ENCODE measurements around the gene FOXD1. TPM values are rescaled to one million over a fixed set of nuclear protein-coding genes. Genes with fewer than 3 reads are reported as not detected.
"Not testable (repeated sequence)": the region's sequence is repeated elsewhere in the genome, so short reads cannot be mapped to it uniquely, and the experiment has no call there.

Gene FOXD1
- total RNA-seq, 8 experiments from 2014 or later: 2.2 to 37.2 (median 5.9) TPM

DNA sequence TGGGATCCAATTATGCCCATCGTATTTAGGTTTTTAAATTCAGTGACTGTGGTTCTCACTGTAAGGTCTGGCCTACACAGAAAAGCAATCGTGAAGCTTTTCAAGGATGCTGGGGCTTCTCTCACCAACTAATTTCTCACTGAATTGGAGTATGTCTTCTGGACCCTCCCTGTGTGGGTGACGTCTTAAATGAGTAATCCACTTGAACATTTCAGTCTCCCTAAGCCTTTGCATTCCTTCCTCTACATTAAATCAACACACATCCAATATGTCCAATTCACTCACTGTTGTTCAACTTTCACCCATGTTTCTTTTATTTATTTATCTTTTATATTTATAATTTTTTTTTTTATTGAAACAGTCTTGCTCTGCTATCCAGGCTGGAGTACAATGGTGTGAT lies 37.1 kb upstream of the FOXD1 start:
- Histone ChIP-seq H3K4me3 (no peak overlapping the region), H3K4me1 (replicated peaks in 1 of 2) (no peaks in the 10 kb centered on the region), H3K27ac (no peak overlapping the region)
- 54 to 100% (median 88%) methylated on average over 1 to 3 of the region's 3 CpGs for WGBS, 10 experiments
- no peak for ATAC-seq (replicated peaks in 6 of 8)
- in situ Hi-C loops (cut with MboI; ENCODE audit: low pct_unique_long_range_greater_than_20kb in 2 of 9, low sequenced_read_pairs in 9 of 9, unreplicated experiment in 9 of 9): no loop called here

- no peak for ATAC-seq (replicated peaks in 6 of 8)
- in situ Hi-C loops (cut with MboI; ENCODE audit: low pct_unique_long_range_greater_than_20kb in 2 of 9, low sequenced_read_pairs in 9 of 9, unreplicated experiment in 9 of 9): no loop called here
- Histone ChIP-seq H3K4me3 (no peak overlapping the region), H3K27ac (no peak overlapping the region), H3K4me1 (replicated peaks in 1 of 2) (no peaks in the 10 kb centered on the region)
- 89% methylated on average over 1 of the region's 1 CpG; no CpG with 5 or more reads in 9 of the 10 experiments for WGBS, 10 experiments
These were observed 35.9 kb upstream of the FOXD1 start for GRCh38 chr5:73484511-73484910.

- Histone ChIP-seq H3K4me3 (no peak overlapping the region), H3K4me1 (replicated peaks in 1 of 2) (no peaks in the 10 kb centered on the region), H3K27ac (no peak overlapping the region)
- no peak for ATAC-seq (replicated peaks in 6 of 8)
- in situ Hi-C loops (cut with MboI; ENCODE audit: low pct_unique_long_range_greater_than_20kb in 2 of 9, low sequenced_read_pairs in 9 of 9, unreplicated experiment in 9 of 9): no loop called here
- WGBS, 10 experiments: 65 to 100% (median 82%) methylated on average over 1 to 3 of the region's 4 CpGs; no CpG with 5 or more reads in 2 of the 10 experiments
These were observed 35.1 kb upstream of the FOXD1 start for GRCh38 chr5:73483676-73484075.

DNA sequence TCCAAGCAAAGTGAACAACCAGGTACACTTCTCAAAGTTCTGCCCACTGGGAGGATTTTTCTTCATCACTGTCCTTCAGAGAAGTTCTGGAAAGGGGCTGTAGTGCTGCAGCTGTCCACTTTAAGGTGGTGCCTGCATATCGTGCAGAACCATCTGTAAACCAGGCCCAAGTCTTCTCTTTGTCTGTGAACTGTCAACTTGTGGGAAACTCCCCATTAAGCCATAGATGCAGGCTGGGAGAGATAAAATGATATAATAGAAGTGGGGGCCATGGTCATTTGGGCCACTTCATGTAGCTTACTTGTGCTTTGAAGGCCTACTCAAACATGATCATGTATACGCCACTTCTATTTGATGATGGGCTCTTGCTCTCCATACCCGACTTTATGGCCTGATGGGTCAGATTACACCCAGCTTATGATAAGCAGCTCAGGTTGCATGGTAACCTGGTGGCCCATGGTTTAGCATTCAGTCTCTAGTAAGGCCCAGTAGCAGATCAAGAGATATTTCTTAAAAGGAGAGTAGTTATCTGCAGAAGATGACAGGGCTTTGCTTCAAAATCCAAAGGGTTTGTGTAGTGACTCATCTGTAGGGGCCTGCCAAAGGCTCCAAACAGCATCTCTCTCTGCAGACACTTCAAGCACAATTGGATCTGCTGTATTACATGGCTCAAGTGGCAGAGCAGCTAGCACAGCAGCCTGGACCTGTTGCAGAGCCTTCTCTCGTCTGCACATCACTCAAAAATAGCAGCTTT lies 34.0 kb upstream of the FOXD1 start:
- Histone ChIP-seq H3K27ac (no peak overlapping the region), H3K4me1 (replicated peaks in 1 of 2) (no peaks in the 10 kb centered on the region), H3K4me3 (no peak overlapping the region)
- WGBS, 10 experiments: 7 to 100% (median 73%) methylated on average over 1 to 4 of the region's 4 CpGs; no CpG with 5 or more reads in 2 of the 10 experiments
- ATAC-seq (replicated peaks in 6 of 8): peak in 2 of 8 experiments; percentile 20 to 49
- in situ Hi-C loops (cut with MboI; ENCODE audit: low pct_unique_long_range_greater_than_20kb in 2 of 9, low sequenced_read_pairs in 9 of 9, unreplicated experiment in 9 of 9): no loop called here

DNA sequence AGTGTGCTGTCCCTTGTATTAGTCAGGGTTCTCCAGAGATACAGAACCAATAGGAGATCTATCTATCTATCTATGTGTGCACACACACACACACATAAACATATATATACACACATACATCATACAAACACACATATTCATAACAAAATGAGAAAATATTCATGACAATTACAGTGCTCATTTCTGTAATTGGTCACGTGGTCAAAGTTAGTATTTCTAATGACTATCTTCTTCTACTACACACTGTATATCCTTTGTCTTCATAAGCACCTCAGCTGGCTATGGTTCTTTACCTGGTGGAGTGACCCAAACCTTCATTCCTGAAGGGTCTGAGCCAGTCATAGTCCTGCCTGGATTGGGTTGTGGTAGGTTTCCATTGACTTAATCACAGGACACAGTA lies 31.9 kb upstream of the FOXD1 start:
- WGBS, 10 experiments: 60 to 88% (median 60%) methylated on average over 1 of the region's 1 CpG; no CpG with 5 or more reads in 7 of the 10 experiments
- H3K4me3 ChIP-seq: no peak overlapping the region
- ATAC-seq (replicated peaks in 6 of 8): no peak
- in situ Hi-C loops (cut with MboI; ENCODE audit: low pct_unique_long_range_greater_than_20kb in 2 of 9, low sequenced_read_pairs in 9 of 9, unreplicated experiment in 9 of 9): no loop called here
- no peaks in the 10 kb centered on the region for H3K4me1 ChIP-seq (replicated peaks in 1 of 2)
- H3K27ac ChIP-seq: no peak overlapping the region

DNA sequence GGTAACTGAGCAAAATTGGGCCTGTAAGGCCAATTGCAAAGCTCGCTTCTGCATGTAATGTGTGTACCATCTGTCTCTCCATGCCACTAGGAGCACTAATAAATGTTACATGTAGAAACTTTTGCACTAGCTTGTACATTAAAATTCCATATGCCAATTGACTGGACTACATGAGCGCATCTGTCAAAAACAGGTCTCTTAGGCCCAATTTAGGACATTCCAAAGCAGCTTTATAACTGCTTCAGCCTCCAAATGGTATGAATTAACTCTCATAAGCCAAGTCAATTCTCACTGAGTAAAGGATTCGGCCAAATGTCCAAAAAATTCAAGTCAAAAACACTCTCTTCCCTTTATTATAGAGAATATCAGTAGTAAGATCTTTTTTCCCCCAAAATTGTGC lies 23.5 kb upstream of the FOXD1 start:
- ATAC-seq (replicated peaks in 6 of 8): no peak
- Histone ChIP-seq H3K27ac (no peak overlapping the region), H3K4me3 (no peak overlapping the region), H3K4me1 (replicated peaks in 1 of 2) (no peaks in the 10 kb centered on the region)
- in situ Hi-C loops (cut with MboI; ENCODE audit: low pct_unique_long_range_greater_than_20kb in 2 of 9, low sequenced_read_pairs in 9 of 9, unreplicated experiment in 9 of 9): loop anchor here in 1 of 9 experiments (25.0 kb wide), 1 partner anchor 260 kb away; no protein-coding TSS in a partner anchor
- 0 to 71% (median 58%) methylated on average over 1 to 3 of the region's 3 CpGs; no CpG with 5 or more reads in 4 of the 10 experiments for WGBS, 10 experiments

DNA sequence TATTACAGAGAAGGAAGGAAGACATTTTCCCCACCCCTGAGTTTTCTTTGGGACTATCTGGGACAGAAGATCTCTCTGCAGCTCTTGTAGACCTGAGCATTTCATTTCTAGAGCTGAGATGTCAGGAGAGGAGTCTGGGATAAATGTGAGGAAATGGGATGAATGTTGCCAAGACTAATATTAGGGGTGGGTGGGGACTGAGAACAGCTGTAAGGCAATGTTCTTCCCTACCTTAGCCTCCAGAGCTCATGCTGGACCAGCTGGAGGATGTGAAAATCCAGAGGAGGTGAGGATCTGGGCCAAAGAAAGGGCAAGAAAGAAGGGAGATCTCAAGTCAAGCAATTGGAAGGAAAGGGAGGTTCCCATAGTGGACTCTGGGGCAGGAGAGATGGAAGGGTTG lies 23.1 kb upstream of the FOXD1 start:
- in situ Hi-C loops (cut with MboI; ENCODE audit: low pct_unique_long_range_greater_than_20kb in 2 of 9, low sequenced_read_pairs in 9 of 9, unreplicated experiment in 9 of 9): loop anchor here in 1 of 9 experiments (25.0 kb wide), 1 partner anchor 259 kb away; no protein-coding TSS in a partner anchor
- ATAC-seq (replicated peaks in 6 of 8): no peak

DNA sequence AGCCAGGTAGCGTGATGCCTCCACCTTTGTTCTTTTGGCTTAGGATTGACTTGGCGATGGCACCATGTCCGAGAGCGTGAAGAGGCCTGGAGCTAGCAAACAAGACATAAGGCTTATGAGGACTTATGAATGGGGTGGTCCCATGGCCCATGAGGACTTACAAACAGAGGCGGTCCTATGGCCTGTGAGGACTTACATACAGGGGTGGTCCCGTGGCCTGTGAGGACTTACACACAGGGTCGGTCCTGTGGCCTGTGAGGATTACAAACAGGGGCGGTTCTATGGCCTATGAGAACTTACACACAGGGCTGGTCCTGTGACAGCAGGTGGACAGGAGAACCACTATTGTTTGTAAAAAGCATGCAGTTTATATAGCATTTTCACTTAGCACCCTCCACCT lies 21.3 kb upstream of the FOXD1 start:
- in situ Hi-C loops (cut with MboI; ENCODE audit: low pct_unique_long_range_greater_than_20kb in 2 of 9, low sequenced_read_pairs in 9 of 9, unreplicated experiment in 9 of 9): loop anchor here in 1 of 9 experiments (25.0 kb wide), 1 partner anchor 258 kb away; no protein-coding TSS in a partner anchor
- H3K4me1 ChIP-seq (replicated peaks in 1 of 2): no peaks in the 10 kb centered on the region
- H3K27ac ChIP-seq: no peak overlapping the region
- WGBS, 10 experiments: 33 to 100% (median 90%) methylated on average over 1 to 6 of the region's 8 CpGs; no CpG with 5 or more reads in 2 of the 10 experiments
- no peak overlapping the region for H3K4me3 ChIP-seq
- ATAC-seq (replicated peaks in 6 of 8): no peak

More for the DNA sequence above, 23.1 kb upstream of the FOXD1 start:
- Histone ChIP-seq H3K4me3 (no peak overlapping the region), H3K27ac (no peak overlapping the region), H3K4me1 (replicated peaks in 1 of 2) (no peaks in the 10 kb centered on the region)

DNA sequence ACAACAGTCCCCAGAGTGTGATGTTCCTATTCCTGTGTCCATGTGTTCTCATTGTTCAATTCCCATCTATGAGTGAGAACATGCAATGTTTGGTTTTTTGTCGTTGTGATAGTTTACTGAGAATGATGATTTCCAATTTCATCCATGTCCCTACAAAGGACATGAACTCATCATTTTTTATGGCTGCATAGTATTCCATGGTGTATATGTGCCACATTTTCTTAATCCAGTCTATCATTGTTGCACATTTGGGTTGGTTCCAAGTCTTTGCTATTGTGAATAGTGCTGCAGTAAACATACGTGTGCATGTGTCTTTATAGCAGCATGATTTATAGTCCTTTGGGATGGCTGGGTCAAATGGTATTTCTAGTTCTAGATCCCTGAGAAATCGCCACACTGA lies 20.1 kb upstream of the FOXD1 start:
- in situ Hi-C loops (cut with MboI; ENCODE audit: low pct_unique_long_range_greater_than_20kb in 2 of 9, low sequenced_read_pairs in 9 of 9, unreplicated experiment in 9 of 9): loop anchor here in 1 of 9 experiments (25.0 kb wide), 1 partner anchor 256 kb away; no protein-coding TSS in a partner anchor

DNA sequence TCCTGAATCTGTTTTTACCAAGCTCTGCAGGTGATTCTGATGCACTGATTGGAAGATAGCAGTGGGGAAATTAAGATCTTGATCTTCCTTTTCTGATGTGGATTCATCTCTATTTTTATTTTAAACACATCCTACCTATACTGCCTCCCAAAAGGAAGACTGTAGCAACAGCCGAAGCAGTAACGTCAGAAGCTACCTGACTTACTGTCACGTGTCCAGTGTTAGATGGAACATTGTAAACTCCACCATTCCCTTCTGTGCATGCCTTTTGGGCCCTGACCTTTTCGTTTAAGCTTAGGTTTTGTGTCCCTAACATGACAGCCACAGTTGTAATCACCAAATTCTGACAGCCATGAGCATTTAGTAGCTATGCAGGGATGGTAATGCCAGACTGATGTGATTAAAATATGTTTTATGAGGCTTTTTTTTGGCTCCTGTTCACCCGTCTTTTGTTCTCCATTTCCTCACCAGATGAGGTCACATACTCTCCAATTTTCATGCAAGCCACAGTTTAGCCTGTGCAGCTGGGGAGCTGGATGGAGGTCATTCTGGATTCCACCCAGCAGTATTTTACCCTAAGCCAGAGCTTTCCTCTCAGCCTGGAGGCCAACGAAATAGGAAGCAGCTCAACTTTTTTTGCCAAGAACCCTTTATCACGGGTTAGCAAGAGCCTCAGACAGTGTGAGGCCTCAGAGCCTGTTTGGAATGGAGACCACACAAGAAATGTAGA lies 15.6 kb upstream of the FOXD1 start:
- in situ Hi-C loops (cut with MboI; ENCODE audit: low pct_unique_long_range_greater_than_20kb in 2 of 9, low sequenced_read_pairs in 9 of 9, unreplicated experiment in 9 of 9): loop anchor here in 1 of 9 experiments (25.0 kb wide), 1 partner anchor 252 kb away; no protein-coding TSS in a partner anchor
- ATAC-seq (replicated peaks in 6 of 8): peak in 3 of 8 experiments; percentile 51 to 81 (median 76)
- Histone ChIP-seq H3K4me1 (replicated peaks in 1 of 2) (no peaks in the 10 kb centered on the region), H3K4me3 (no peak overlapping the region), H3K27ac (no peak overlapping the region)
- WGBS, 10 experiments: 2 to 100% (median 46%) methylated on average over 1 to 7 of the region's 7 CpGs

More for the DNA sequence above, 20.1 kb upstream of the FOXD1 start:
- not testable (repeated sequence) for H3K27ac ChIP-seq; H3K4me1 ChIP-seq (replicated peaks in 1 of 2); ATAC-seq (replicated peaks in 6 of 8); H3K4me3 ChIP-seq
- no CpG with 5 or more reads among the region's 3 CpGs for WGBS, 10 experiments

- Histone ChIP-seq H3K4me3 (no peak overlapping the region), H3K4me1 (replicated peaks in 1 of 2) (no peaks in the 10 kb centered on the region), H3K27ac (no peak overlapping the region)
- no peak for ATAC-seq (replicated peaks in 6 of 8)
- in situ Hi-C loops (cut with MboI; ENCODE audit: low pct_unique_long_range_greater_than_20kb in 2 of 9, low sequenced_read_pairs in 9 of 9, unreplicated experiment in 9 of 9): loop anchor here in 1 of 9 experiments (25.0 kb wide), 1 partner anchor 248 kb away; no protein-coding TSS in a partner anchor
- WGBS, 10 experiments: 20 to 100% (median 43%) methylated on average over 1 of the region's 1 CpG; no CpG with 5 or more reads in 5 of the 10 experiments
These were observed 11.6 kb upstream of the FOXD1 start for GRCh38 chr5:73460133-73460532.

DNA sequence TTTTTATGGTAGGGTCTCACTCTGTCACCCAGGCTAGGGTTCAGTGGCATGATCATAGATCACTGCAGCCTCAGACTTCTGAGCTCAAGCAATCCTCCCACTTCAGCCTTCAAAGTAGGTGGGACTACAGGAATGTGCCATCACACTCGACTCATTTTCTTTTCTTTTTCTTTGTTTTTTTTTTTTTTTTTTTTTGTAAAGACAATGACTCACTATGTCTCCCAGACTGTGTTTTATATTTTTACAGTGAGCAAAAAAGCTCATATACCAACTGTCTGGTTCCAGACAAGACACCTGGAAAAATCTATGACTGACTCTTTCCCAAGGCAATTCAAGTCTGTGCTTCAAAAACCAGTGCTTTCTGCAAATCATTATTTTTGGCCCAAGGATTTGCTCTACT lies 10.8 kb upstream of the FOXD1 start:
- no peak for ATAC-seq (replicated peaks in 6 of 8)
- Histone ChIP-seq H3K4me1 (replicated peaks in 1 of 2) (no peaks in the 10 kb centered on the region), H3K27ac (no peak overlapping the region), H3K4me3 (no peak overlapping the region)
- WGBS, 10 experiments: 0 to 67% (median 50%) methylated on average over 1 of the region's 1 CpG; no CpG with 5 or more reads in 3 of the 10 experiments
- in situ Hi-C loops (cut with MboI; ENCODE audit: low pct_unique_long_range_greater_than_20kb in 2 of 9, low sequenced_read_pairs in 9 of 9, unreplicated experiment in 9 of 9): loop anchor here in 1 of 9 experiments (25.0 kb wide), 1 partner anchor 247 kb away; no protein-coding TSS in a partner anchor

- in situ Hi-C loops (cut with MboI; ENCODE audit: low pct_unique_long_range_greater_than_20kb in 2 of 9, low sequenced_read_pairs in 9 of 9, unreplicated experiment in 9 of 9): loop anchor here in 1 of 9 experiments (25.0 kb wide), 1 partner anchor 244 kb away; no protein-coding TSS in a partner anchor
- not testable (repeated sequence) for H3K27ac ChIP-seq; ATAC-seq (replicated peaks in 6 of 8); H3K4me3 ChIP-seq; H3K4me1 ChIP-seq (replicated peaks in 1 of 2)
- 33 to 100% (median 69%) methylated on average over 1 of the region's 1 CpG; no CpG with 5 or more reads in 2 of the 10 experiments for WGBS, 10 experiments
These were observed 7.9 kb upstream of the FOXD1 start for GRCh38 chr5:73456462-73456861.

Data from motor neuron (in vitro differentiated cells).